Parathyroid adenoma (tissue), 2 donors: ENCODE data around the gene OSBPL5.

ENCODE experiments used
- H2AFZ ChIP-seq: fragments of 300-600 bp; sonication (generic); one replicate; pipeline ENCODE4 v1.7.0; 2017; ENCODE audit warnings: antibody characterized with exemption, mild to moderate bottlenecking
- H3K27ac ChIP-seq: fragments of 300-600 bp; sonication (generic); one replicate; pipeline ENCODE4 v1.7.0; 2017
- H3K27me3 ChIP-seq: fragments of 300-600 bp; sonication (generic); one replicate; pipeline ENCODE4 v1.7.0; 2017; ENCODE audit warnings: low read length; ENCODE audit not compliant: control insufficient read depth, insufficient read depth
- H3K36me3 ChIP-seq: fragments of 300-600 bp; sonication (generic); one replicate; pipeline ENCODE4 v1.7.0; 2017; ENCODE audit warnings: low read length; ENCODE audit not compliant: control insufficient read depth, insufficient read depth
- H3K4me1 ChIP-seq: fragments of 300-600 bp; sonication (generic); one replicate; pipeline ENCODE4 v1.7.0; 2017; ENCODE audit warnings: control low read depth
- H3K4me2 ChIP-seq: fragments of 300-600 bp; sonication (generic); one replicate; pipeline ENCODE4 v1.7.0; 2017; ENCODE audit warnings: low read length
- H3K4me3 ChIP-seq: fragments of 300-600 bp; sonication (generic); one replicate; pipeline ENCODE4 v1.7.0; 2017; ENCODE audit warnings: low read depth, low read length
- H3K79me2 ChIP-seq: fragments of 300-600 bp; sonication (generic); one replicate; pipeline ENCODE4 v1.7.0; 2017; ENCODE audit warnings: control low read depth
- H3K9ac ChIP-seq: fragments of 300-600 bp; sonication (generic); one replicate; pipeline ENCODE4 v1.7.0; 2017; ENCODE audit warnings: mild to moderate bottlenecking
- H3K9me3 ChIP-seq: fragments of 300-600 bp; sonication (generic); one replicate; pipeline ENCODE4 v1.7.0; 2017; ENCODE audit warnings: low read length; ENCODE audit not compliant: control insufficient read depth
- TF ChIP-seq, protein P1 (sequence below): fragments of 300-600 bp; sonication (generic); IDR thresholded peaks from one replicate; pipeline ENCODE4 v1.7.0; 2017; ENCODE audit warnings: antibody characterized with exemption, mild to moderate bottlenecking
- donor health status: primary hyperparathyroidism.

Gene OSBPL5

DNA sequence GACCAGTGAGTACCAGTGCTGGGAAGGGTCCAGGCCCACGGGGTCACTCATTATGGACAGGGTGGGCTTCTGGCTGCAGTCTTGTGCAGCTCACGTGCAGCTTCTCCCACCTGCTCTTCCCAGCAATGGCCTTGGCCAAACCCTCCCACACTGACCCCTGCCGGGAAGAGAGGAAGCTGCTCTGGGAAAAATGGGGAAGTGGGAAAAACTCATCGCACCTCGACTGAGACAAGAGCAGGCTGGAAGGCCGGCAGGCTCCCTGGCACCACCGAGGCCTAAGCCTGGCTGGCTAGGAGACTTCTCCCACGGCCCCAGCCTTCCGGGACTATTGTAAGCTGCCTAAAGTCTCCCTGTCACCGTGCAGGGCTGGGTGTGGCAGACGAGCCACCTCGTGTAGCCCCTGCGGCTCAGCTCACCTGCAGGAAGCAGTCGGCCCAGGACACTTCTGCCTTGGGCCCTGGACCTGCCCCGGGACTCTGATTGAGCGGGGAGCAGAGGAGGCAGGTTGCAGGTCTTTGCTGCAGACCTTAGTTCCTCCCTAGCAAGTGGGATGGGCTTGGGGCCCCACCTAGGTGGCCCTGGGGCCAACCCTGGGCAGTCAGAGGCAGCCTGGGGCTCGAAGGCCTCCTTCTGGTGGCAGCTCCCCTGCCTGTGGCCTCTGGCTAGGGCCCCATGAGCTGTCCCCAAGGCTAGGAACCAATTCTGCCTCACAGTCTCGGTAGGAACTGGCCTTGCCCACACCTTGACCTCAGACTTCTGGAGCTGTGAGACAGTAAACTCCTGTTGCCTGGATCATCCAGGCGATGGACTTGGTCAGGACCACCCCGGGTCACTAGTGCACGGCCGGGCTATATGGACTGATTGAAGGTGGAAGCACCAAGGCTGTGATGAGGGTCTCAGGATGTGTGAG, 30.4 kb upstream of the OSBPL5 start:
- Histone ChIP-seq H3K79me2 (no peaks in the 10 kb centered on the region), H3K9ac (no peak overlapping the region), H3K27me3 (no peaks in the 10 kb centered on the region), H2AFZ (no peak overlapping the region), H3K4me3 (no peak overlapping the region), H3K4me2 (no peak overlapping the region), H3K4me1 (no peaks in the 10 kb centered on the region), H3K9me3 (no peaks in the 10 kb centered on the region), H3K36me3 (no peaks in the 10 kb centered on the region), H3K27ac (no peak overlapping the region)
- TF ChIP-seq, protein P1, sequence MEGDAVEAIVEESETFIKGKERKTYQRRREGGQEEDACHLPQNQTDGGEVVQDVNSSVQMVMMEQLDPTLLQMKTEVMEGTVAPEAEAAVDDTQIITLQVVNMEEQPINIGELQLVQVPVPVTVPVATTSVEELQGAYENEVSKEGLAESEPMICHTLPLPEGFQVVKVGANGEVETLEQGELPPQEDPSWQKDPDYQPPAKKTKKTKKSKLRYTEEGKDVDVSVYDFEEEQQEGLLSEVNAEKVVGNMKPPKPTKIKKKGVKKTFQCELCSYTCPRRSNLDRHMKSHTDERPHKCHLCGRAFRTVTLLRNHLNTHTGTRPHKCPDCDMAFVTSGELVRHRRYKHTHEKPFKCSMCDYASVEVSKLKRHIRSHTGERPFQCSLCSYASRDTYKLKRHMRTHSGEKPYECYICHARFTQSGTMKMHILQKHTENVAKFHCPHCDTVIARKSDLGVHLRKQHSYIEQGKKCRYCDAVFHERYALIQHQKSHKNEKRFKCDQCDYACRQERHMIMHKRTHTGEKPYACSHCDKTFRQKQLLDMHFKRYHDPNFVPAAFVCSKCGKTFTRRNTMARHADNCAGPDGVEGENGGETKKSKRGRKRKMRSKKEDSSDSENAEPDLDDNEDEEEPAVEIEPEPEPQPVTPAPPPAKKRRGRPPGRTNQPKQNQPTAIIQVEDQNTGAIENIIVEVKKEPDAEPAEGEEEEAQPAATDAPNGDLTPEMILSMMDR: peak; percentile 17

DNA sequence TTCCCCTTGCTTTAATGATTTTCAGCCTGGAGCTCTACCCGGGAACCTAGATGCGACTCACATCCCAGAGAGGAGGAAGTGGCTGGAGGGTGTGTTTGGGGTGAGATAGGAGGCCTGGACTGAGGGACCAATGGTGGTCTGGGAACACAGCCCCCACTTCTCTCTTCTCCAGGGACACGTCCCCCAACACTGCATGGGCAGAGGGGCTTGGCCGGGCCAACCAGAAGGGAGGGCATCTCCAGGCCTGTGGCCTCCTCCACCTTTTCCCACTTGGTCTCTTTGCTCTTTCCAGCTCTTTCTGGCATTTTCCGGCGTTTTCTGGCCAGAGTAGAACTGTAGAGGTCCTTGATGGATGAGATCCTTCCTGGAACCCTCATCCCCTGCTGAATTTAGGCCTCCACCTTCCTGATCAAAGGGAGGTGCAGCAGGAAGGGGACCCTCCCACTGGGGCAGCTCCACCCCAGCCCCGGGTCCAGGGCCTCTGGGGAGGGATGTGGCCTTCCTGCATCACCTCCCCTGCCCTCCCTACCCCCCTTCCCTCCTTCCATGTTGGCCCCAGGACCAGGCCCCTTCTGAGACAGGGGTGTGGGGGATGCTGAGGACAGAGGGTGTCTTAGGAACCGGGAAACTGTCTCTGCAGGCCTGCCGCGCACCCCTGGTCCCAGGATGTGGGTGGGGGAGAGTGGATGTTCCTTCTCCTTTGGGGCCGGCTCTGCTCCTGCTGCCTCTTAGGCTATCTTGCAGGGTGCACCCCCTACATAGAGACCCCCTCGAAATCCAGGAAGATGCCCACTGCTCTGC, 29.1 kb upstream of the OSBPL5 start:
- H3K79me2 ChIP-seq: no peaks in the 10 kb centered on the region
- no peak overlapping the region for H3K4me2 ChIP-seq
- no peaks in the 10 kb centered on the region for H3K4me1 ChIP-seq
- H3K9ac ChIP-seq: no peak overlapping the region
- H2AFZ ChIP-seq: no peak overlapping the region
- H3K4me3 ChIP-seq: no peak overlapping the region
- TF ChIP-seq, protein P1: no peak
- H3K27me3 ChIP-seq: no peaks in the 10 kb centered on the region
- no peaks in the 10 kb centered on the region for H3K9me3 ChIP-seq
- H3K36me3 ChIP-seq: no peaks in the 10 kb centered on the region
- no peak overlapping the region for H3K27ac ChIP-seq

DNA sequence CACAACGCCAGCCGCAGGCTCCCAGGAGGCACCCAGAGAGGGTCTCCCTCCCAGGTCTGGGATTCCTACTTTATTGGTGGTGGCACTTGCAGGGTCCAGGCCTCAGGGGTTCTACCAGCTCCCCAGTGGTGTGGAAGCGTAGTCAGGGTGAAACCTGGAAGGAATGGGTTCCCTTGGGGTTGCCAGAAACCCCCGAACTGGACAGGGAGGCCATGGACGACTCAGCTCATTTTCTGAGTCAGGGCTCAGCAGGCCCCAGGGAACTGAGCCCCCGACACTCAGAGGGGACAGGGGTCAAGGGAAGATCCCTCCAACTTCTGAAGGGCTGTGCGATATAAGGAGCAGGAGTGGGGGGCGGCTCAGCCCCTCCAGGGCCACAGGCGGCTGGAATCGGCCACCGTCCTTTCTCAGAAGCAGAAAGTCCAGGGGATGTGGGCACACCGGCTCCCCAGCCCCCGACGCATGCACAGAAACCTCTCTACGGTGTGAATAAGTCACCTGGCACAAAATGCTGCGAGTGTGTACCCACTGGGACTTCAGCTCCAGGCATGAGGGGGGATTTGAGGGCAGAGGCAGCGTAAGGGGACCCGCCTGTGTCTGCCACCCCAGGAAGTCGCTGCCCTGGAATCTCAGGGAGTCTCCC, 28.4 kb upstream of the OSBPL5 start:
- Histone ChIP-seq H3K27ac (no peak overlapping the region), H3K36me3 (no peaks in the 10 kb centered on the region), H3K4me1 (no peaks in the 10 kb centered on the region), H3K27me3 (no peaks in the 10 kb centered on the region), H3K9me3 (no peaks in the 10 kb centered on the region), H2AFZ (no peak overlapping the region), H3K4me3 (no peak overlapping the region), H3K9ac (no peak overlapping the region), H3K79me2 (no peaks in the 10 kb centered on the region), H3K4me2 (no peak overlapping the region)
- TF ChIP-seq, protein P1: no peak

DNA sequence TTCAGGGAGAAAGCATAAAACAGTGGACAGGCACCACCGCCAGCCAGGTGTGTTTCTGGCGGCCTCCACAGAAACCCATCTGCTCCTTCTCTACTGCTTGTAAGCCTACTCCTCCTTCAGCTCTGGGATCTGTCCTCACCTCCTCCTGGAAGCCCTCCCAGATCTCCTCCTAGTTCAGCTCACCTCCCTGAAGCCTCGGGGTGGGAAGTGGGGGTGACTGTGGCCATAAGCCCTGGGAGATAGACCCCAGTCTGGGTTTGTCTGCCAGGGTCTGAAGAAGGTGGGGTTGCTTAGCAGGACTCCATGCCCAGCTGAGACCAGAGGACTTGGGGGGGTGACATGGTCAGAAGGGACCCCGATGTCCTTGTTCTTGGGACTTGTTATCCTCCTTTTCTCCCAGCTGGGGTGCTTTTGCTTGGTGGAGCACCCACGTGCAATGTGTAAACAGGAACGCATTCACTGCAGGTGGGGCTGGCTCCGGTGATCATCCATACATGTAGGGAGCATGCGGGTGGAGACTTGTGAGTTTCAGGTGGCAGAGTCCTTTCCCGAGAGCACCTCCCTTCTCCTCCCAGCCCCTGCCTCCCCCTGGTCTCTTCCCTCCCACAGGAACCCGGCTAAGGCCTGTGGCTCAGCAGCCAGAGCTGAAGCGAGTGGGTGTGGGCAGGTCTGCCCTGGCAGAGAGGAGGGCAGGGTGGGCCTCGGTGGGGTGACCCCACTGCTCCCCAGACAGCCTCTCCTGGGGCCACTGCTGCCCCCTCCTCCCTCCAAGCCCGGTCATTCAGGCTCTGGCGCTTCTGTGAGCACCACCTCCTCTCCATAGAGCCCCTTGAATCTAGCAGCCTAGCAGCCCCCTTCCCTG, 27.6 kb upstream of the OSBPL5 start:
- Histone ChIP-seq H3K27ac (no peak overlapping the region), H3K4me1 (no peaks in the 10 kb centered on the region), H3K9me3 (no peaks in the 10 kb centered on the region), H3K36me3 (no peaks in the 10 kb centered on the region), H3K27me3 (no peaks in the 10 kb centered on the region), H3K4me2 (no peak overlapping the region), H3K9ac (no peak overlapping the region), H3K79me2 (no peaks in the 10 kb centered on the region), H3K4me3 (no peak overlapping the region), H2AFZ (no peak overlapping the region)
- TF ChIP-seq, protein P1: no peak
